Measurements from ENCODE around the gene TMEM41B. TPM values are rescaled to one million over a fixed set of nuclear protein-coding genes. Genes with fewer than 3 reads are reported as not detected.
"Not testable (repeated sequence)": the region's sequence is repeated elsewhere in the genome, so short reads cannot be mapped to it uniquely, and the experiment has no call there.

The TMEM41B gene
- total RNA-seq, 1 donor from 2014 or later = 33.5 TPM

DNA sequence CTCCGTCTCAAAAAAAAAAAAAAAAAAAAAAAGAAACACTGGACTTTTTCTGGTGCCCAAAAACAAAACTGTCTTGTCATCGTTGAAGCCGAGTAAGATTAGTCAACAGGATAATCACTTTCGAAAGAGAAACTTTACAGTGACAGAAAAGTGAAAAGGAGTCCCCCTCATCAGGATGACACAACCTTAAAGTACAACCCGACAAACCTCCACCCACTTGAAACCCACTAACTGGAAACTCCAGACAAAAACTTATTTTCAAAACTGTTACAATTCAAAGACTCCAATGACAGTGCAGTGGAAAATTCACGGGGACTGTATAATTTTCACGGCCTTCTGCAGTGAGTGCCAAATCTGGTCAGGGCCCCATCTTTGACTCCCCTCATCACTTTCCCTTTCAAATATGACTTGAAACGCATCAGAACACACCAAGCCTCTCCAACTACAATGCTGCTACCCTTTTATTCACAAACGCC, 50.5 kb downstream of the TMEM41B start:
- intact Hi-C loops (cut with micrococcal nuclease) = loop anchor here (1.0 to 10.0 kb wide), 8 partner anchors 16 to 1041 kb away; partner anchors contain the start of genes ADM, TMEM41B, TMEM9B and WEE1

GRCh38 chr11:9260838-9261146, 53.6 kb downstream of the TMEM41B start:
- intact Hi-C loops (cut with micrococcal nuclease) = loop anchor here (1.0 to 10.0 kb wide), 5 partner anchors 10 to 1044 kb away; partner anchors contain the start of genes ADM and TMEM9B

GRCh38 chr11:9259981-9260837, 54.2 kb downstream of the TMEM41B start:
- intact Hi-C loops (cut with micrococcal nuclease) = loop anchor here (5.0 to 10.0 kb wide), 4 partner anchors 95 to 1045 kb away; partner anchors contain the start of genes ADM and TMEM9B

DNA sequence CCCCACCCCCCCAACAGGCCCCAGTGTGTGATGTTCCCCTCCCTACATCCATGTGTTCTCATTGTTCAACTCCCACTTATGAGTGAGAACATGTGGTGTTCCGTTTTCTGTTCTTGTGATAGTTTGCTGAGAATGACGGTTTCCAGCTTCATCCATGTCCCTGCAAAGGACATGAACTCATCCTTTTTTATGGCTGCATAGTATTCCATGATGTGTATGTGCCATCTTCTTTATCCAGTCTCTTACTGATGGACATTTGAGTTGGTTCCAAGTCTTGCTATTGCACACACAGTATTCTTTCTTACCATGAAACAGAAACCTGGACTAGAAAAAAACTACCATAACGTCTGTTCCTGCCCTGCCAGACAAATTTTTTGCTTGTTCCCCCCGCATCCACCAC, 56.1 kb downstream of the TMEM41B start:
- intact Hi-C loops (cut with micrococcal nuclease) = not testable (repeated sequence)

DNA sequence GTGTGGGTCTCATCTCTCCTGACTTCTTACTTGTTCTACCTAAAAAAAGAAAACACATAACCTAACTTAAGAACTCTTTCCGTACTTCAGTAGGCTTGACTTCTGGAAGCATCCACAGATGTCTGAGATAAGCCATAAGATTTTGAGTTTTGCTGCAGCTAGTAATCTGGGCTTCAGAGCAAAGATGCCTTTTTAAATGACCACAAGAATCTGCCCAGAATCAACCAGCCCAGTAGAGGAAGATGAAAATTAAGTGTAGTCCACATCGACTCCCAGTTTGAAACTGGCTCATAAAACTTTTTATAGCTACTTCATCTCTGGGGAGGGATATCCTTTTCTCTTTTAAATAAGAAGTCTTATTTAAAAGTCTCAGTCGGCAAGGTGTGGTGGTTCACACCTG, 60.0 kb downstream of the TMEM41B start:
- intact Hi-C loops (cut with micrococcal nuclease) = loop anchor here (5.0 kb wide), 2 partner anchors 47 to 1203 kb away; partner anchors contain the start of gene AMPD3

DNA sequence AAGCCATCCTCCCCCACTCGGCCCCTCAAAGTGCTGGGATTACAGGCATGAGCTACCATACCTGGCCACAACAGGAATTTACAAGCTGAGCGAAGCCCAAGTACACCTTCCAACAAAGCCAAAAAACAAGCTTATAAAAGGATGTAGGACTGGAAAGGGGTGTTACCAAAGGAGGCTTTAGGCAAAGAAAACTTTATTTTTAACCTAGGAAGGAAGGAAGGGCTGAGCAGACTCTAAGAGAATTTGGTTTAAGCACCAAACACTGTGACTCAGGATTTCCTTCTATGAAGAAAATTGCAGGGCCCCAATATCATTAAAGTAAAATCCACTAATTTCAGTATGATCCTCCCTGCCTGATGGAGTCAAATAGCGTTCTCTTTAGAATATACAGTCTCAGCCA, 61.3 kb downstream of the TMEM41B start:
- intact Hi-C loops (cut with micrococcal nuclease) = loop anchor here (5.0 kb wide), 2 partner anchors 46 to 1204 kb away; partner anchors contain the start of gene AMPD3

DNA sequence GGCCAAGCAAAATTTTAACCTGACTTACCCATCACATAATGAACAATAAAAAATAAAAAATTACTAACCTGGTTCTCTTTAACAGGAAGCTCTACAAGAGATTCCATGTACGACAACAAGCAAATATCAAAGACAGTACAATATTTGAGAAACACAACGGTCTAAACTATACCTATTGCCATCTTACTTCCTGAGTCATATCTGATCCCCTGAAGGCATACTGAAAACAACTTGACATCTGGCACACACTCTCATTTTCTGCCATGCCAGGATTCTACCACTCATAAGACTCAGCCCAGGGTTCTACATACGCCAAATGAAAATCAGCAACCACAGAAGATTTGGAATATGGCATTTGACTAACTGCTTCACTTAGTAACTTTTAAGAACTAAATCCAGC, 63.1 kb downstream of the TMEM41B start:
- intact Hi-C loops (cut with micrococcal nuclease) = loop anchor here (2.0 to 5.0 kb wide), 3 partner anchors 29 to 1206 kb away; partner anchors contain the start of gene AMPD3

DNA sequence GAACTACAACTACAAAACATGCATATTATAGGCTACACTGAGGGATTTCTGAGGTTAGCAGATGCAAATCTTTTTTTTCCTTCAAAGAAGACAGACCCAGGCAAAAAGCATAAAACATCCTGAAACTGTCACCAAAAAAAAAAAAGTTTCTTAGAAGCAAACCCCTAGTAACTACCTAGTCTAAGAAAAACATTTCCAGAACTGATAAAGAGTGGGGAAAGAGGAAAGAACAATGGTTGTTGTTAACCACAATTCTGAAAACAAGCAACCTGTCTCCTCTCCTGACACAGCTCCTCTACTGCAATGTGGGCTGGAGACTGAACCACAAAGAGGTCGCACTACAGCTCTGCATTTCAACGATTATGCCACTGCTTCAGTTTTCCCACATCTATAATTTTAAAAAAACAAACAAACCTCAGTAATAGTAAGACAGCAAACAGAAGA, 64.2 kb downstream of the TMEM41B start:
- intact Hi-C loops (cut with micrococcal nuclease) = loop anchor here (1.0 to 5.0 kb wide), 4 partner anchors 11 to 1207 kb away; partner anchors contain the start of gene AMPD3

- intact Hi-C loops (cut with micrococcal nuclease) = no loop called here
These were observed 65.1 kb downstream of the TMEM41B start for GRCh38 chr11:9249252-9249651.

DNA sequence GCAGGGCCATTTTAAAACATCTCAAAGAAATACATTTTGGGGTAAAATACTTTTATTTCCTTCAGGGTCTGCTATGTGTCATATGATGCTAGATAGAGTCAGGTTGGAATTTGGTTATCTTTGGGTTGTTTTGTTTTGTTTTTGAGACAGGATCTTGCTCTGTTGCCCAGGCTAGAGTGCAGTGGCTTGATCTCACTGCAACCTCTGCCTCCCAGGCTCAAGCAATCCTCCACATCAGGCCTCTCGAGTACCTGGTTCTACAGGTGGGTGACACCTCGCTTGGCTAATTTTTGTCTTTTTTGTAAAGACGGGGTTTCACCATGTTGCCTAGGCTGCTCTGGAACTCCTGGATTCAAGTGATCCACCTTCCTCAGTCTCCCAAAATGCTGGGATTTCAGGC, 66.5 kb downstream of the TMEM41B start:
- intact Hi-C loops (cut with micrococcal nuclease) = no loop called here

GRCh38 chr11:9236242-9236641, 78.2 kb downstream of the TMEM41B start:
- intact Hi-C loops (cut with micrococcal nuclease) = not testable (repeated sequence)

DNA sequence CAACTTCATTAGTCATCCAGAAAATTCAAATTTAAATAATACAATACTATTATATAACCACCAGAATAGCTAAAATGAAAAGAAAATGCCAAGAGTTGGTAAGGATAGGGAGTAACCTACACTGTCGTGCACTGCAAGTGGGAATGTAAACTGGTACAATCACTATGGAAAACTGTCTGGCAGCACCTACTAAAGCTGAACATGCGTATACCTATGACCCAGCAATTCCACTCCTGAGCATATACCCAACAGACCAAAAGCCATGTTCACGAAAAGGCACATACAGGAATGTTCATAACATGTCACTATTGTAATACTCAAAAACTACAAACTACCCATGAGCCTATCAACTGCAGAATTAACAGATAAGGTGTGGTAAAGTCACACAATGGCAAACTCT, 81.9 kb downstream of the TMEM41B start:
- intact Hi-C loops (cut with micrococcal nuclease) = no loop called here

DNA sequence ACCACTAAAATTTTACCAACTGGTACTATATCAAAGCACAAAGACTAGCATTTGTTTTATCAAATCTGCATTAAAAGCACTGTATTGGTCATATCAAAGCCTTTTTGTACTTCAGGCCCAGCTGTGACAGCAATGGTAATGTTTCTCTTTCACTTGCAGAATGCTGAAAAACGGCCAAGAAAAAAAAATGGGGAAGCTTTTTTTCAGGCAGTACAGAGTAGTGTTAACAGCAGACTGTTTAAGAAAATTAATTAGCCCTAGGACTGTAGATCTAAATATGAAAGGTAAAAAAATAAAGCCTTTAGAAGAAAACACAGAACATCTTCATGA, 82.6 kb downstream of the TMEM41B start:
- intact Hi-C loops (cut with micrococcal nuclease) = no loop called here

Other genes starting within 250 kb of the TMEM41B start
- gene SCUBE2, start 223.0 kb downstream of the TMEM41B start, total RNA-seq = 0.23 and 0.34 TPM in 2 replicates
- 44.7 and 47.0 TPM in 2 replicates for gene DENND5A, start 49.2 kb downstream of the TMEM41B start, total RNA-seq
- 111 and 118 TPM in 2 replicates for gene IPO7, start 70.1 kb upstream of the TMEM41B start, total RNA-seq
- 27.4 and 33.4 TPM in 2 replicates for gene ZNF143, start 146.4 kb upstream of the TMEM41B start, total RNA-seq

All from T-helper 2 cell treated with Interferon-gamma antibody and Interleukin-4, amounts not matched to agents 100 ng/mL and 5 ng/mL, for 36 hours (primary cell).